ENCODE measurements around the gene ZNF679.

Gene ZNF679

GRCh38 chr7:64183126-64183742, 45.0 kb upstream of the ZNF679 start:
- no peaks in the 10 kb centered on the region for H3K36me3 ChIP-seq (ENCODE audit: control insufficient read depth, low read length)
- H3K9me3 ChIP-seq (ENCODE audit: control insufficient read depth, insufficient read depth, low read length): peaks cover 14% of the 10 kb centered on the region; the same call in 1 of the 2 replicates

GRCh38 chr7:64183827-64184372, 44.4 kb upstream of the ZNF679 start:
- no peak overlapping the region for H3K4me2 ChIP-seq (ENCODE audit: low read length)
- H3K9me3 ChIP-seq (ENCODE audit: control insufficient read depth, insufficient read depth, low read length): peaks cover 14% of the 10 kb centered on the region; the same call in 1 of the 2 replicates
- H3K27ac ChIP-seq (ENCODE audit: low read depth, low read length): no peak overlapping the region
- no peaks in the 10 kb centered on the region for H3K36me3 ChIP-seq (ENCODE audit: control insufficient read depth, low read length)
- no peak for TF ChIP-seq EZH2phosphoT487 (IDR thresholded peaks at IDR 0.05; ENCODE audit: borderline replicate concordance, low read length)
- TF ChIP-seq, protein P1, sequence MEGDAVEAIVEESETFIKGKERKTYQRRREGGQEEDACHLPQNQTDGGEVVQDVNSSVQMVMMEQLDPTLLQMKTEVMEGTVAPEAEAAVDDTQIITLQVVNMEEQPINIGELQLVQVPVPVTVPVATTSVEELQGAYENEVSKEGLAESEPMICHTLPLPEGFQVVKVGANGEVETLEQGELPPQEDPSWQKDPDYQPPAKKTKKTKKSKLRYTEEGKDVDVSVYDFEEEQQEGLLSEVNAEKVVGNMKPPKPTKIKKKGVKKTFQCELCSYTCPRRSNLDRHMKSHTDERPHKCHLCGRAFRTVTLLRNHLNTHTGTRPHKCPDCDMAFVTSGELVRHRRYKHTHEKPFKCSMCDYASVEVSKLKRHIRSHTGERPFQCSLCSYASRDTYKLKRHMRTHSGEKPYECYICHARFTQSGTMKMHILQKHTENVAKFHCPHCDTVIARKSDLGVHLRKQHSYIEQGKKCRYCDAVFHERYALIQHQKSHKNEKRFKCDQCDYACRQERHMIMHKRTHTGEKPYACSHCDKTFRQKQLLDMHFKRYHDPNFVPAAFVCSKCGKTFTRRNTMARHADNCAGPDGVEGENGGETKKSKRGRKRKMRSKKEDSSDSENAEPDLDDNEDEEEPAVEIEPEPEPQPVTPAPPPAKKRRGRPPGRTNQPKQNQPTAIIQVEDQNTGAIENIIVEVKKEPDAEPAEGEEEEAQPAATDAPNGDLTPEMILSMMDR (IDR thresholded peaks at IDR 0.05; ENCODE audit: low read depth, low read length, poor library complexity, severe bottlenecking): no peak
- no peaks in the 10 kb centered on the region for H4K20me1 ChIP-seq (ENCODE audit: control insufficient read depth, insufficient read depth, low read depth, low read length)
- no peak overlapping the region for H3K4me3 ChIP-seq (ENCODE audit: low read length)
- H3K9me2 ChIP-seq (replicated peaks; ENCODE audit: control insufficient read depth, low read length): no peaks in the 10 kb centered on the region
- no peaks in the 10 kb centered on the region for H3K27me3 ChIP-seq (ENCODE audit: control insufficient read depth, low read length)
- no peaks in the 10 kb centered on the region for H3F3A ChIP-seq (ENCODE audit: control insufficient read depth, insufficient read depth)
- no peaks in the 10 kb centered on the region for H3K79me2 ChIP-seq (ENCODE audit: control insufficient read depth, low read length)
- no peaks in the 10 kb centered on the region for H3K4me1 ChIP-seq (ENCODE audit: control insufficient read depth, low read length)

More at GRCh38 chr7:64183126-64183742, 45.0 kb upstream of the ZNF679 start:
- Histone ChIP-seq H3K4me1 (ENCODE audit: control insufficient read depth, low read length) (no peaks in the 10 kb centered on the region), H3K4me2 (ENCODE audit: low read length) (no peak overlapping the region), H3F3A (ENCODE audit: control insufficient read depth, insufficient read depth) (no peaks in the 10 kb centered on the region), H3K27me3 (ENCODE audit: control insufficient read depth, low read length) (no peaks in the 10 kb centered on the region), H3K9me2 (replicated peaks; ENCODE audit: control insufficient read depth, low read length) (no peaks in the 10 kb centered on the region), H3K27ac (ENCODE audit: low read depth, low read length) (no peak overlapping the region), H3K79me2 (ENCODE audit: control insufficient read depth, low read length) (no peaks in the 10 kb centered on the region), H3K4me3 (ENCODE audit: low read length) (no peak overlapping the region), H4K20me1 (ENCODE audit: control insufficient read depth, insufficient read depth, low read depth, low read length) (no peaks in the 10 kb centered on the region)
- TF ChIP-seq EZH2phosphoT487 (IDR thresholded peaks at IDR 0.05; ENCODE audit: borderline replicate concordance, low read length): no peak
- TF ChIP-seq, protein P1 (IDR thresholded peaks at IDR 0.05; ENCODE audit: low read depth, low read length, poor library complexity, severe bottlenecking): peak; percentile 96

- TF ChIP-seq, protein P1 (IDR thresholded peaks at IDR 0.05; ENCODE audit: low read depth, low read length, poor library complexity, severe bottlenecking): no peak
- no peak for TF ChIP-seq EZH2phosphoT487 (IDR thresholded peaks at IDR 0.05; ENCODE audit: borderline replicate concordance, low read length)
- Histone ChIP-seq H3K4me2 (ENCODE audit: low read length) (no peak overlapping the region), H4K20me1 (ENCODE audit: control insufficient read depth, insufficient read depth, low read depth, low read length) (no peaks in the 10 kb centered on the region), H3K9me2 (replicated peaks; ENCODE audit: control insufficient read depth, low read length) (no peaks in the 10 kb centered on the region), H3K4me1 (ENCODE audit: control insufficient read depth, low read length) (no peaks in the 10 kb centered on the region), H3K4me3 (ENCODE audit: low read length) (no peak overlapping the region), H3K36me3 (ENCODE audit: control insufficient read depth, low read length) (no peaks in the 10 kb centered on the region), H3K27ac (ENCODE audit: low read depth, low read length) (no peak overlapping the region), H3K79me2 (ENCODE audit: control insufficient read depth, low read length) (no peaks in the 10 kb centered on the region), H3K9me3 (ENCODE audit: control insufficient read depth, insufficient read depth, low read length) (peaks cover 14% of the 10 kb centered on the region; the same call in 1 of the 2 replicates), H3F3A (ENCODE audit: control insufficient read depth, insufficient read depth) (no peaks in the 10 kb centered on the region), H3K27me3 (ENCODE audit: control insufficient read depth, low read length) (no peaks in the 10 kb centered on the region)
Observed at GRCh38 chr7:64184376-64184775, 43.9 kb upstream of the ZNF679 start.
